Left hindlimb (tissue), 1 donor: ENCODE data around the gene SLC39A13.

ENCODE experiments used
- DNase-seq: peaks from one replicate; pipeline ENCODE4 v3.0.0-alpha.2; 2018

Gene SLC39A13

DNA sequence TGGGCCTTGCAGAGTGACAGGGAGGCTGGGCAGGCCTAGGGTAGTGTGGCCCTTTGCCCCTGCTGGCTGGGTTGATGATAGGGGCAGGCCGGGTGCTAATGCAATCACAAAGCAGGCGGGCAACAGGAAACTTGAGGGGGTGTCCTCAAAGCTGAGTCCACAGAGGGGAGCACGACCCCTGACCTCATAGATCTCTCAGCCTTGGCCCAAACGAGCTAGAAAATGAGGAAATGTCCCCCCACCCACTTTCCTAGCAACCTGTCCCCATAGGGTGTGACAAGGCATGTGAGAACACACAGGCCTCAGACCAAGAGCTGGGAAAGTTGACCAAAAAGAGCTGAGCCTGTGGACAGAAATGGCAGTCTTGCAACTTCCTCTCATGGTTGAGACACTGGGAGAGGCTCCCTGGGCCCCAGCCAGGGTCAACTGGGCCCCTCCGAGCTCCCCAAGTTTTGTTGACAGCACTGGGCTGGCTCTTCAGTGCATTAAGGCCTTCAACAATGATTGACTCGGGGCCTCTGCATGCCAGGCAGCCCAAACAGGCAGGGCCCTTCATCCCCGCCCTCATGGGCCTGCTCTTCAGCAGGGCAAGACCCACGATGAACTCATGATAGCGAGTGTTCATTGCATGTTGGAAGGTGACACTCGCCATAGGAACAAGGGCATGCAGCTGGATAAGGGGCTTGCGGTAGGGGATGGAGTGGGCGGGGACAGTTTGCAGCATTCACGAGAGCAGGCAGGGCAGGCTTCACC, 20.3 kb upstream of the SLC39A13 start:
- DNase-seq, result no peak

DNA sequence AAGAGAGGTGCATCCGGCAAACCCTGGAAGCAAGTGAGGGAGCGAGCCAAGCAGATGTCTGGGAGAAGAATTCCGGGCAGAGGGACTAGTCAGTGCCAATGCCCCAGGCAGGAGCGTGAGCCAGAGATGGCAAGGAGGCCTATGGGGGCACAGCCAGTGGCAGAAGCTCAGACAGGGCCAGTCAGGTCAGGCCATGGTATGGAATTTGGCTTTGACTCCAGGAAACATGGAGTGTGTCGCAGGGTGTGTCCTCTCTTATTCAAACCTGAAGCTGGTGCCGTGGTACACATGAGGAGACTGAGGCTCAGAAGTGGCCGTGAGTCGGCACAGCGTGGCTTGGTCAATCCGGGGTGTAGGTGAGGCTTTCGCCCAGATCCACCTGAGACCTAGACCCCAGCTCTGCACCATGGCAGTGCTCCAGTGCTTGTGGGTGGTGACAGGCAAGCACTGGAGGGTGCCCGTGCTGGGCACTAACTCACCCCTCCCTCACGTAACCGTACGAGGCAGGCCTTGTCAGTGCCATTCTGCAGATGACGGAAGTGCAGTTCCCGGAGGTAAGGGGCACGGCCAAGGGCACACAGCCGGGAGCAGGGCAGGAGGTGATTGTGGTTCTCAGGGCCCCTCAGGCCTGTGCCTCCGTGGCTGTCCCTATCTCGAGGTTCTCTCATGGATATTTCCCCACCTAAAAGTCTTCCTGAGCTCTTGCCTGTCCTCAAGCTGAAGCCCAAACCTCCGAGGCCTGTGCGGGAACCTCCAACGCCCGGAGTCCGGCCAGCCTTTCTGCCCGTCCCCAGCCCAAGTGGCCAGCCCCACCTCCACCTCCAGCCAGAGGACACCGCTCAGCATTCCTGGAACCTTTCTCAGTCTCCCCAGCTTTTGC, 19.5 kb upstream of the SLC39A13 start:
- no peak for DNase-seq

DNA sequence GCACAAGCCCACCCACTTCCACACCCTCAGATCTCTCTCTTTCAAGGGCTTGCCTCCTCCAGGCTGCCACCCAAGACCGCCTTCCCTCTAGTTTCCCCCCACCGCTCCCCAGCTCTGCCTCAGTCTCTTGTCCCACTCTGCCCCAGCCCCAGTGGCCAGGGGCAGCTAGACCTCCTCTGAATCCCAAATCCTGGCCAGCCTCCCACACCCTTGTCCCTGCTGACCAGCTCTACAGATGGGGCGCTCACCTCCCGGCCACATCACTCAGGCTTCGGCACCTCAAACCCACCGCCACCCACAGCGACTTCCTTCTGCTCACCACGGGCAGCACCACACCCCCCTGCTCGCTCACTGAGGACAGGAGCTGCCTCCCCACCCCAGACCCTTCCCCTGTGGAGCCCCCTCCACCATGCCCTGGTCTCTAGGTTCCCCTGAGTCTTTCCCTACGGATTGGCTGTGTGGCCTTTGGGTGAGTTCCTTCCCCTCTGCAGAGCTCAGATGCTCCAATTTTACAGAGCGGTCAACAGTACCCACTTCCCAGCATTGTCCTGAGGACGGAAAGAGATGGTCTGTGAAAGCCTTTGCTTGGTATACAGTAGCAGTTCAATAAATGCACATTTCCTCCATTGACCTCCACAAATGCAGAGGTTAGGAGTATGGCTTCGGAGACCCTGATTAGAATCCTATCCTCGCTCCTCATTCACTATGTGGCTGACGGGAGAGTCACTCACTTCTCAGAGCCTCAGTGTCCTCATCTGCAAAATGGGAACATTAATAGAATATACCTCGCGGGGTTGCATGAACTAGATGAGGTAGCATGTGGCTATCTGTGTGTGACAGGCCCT, 18.6 kb upstream of the SLC39A13 start:
- DNase-seq, result peak; percentile 15

DNA sequence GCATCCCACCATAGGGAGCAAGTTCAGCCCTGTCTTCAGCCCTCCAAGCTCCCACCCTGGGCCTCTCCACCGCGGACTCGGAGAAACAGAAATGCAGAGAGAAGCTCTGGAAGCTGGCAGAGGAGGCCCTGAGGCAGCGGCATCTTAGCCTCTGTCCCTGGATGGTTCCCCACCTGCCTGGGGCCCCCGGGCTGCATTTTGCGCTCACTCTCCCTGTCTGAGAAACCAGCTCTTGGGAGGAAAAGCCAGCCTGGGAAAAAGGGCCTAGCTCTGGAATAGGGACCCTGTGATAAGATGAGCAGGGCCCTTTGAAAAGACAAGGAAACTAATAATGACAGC, 18.0 kb upstream of the SLC39A13 start:
- DNase-seq, result no peak

DNA sequence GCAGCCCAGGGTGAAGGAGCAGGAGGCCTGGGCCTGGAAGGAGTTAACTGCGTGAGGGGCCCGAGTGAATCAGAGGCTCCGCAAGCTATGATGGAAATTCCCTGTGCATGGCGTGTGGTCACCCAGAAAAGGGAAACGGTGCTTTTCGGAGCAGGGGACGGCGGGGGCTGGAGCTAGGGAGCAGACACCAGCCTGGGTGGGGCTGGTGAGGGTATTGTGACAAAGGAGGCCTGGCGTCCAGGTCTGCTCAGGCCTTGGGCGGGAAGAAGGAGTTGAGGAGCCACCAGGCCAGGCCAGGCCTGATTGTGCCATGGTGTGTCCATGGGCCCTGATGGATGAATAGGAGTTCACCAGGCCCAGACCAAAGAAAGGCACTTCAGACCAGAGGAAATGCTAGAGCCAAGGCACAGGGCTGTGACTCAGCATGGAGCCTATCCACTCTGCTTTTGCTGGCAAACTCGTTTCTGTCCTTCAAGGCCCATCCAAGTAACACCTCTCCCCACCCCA, 17.3 kb upstream of the SLC39A13 start:
- no peak for DNase-seq

DNA sequence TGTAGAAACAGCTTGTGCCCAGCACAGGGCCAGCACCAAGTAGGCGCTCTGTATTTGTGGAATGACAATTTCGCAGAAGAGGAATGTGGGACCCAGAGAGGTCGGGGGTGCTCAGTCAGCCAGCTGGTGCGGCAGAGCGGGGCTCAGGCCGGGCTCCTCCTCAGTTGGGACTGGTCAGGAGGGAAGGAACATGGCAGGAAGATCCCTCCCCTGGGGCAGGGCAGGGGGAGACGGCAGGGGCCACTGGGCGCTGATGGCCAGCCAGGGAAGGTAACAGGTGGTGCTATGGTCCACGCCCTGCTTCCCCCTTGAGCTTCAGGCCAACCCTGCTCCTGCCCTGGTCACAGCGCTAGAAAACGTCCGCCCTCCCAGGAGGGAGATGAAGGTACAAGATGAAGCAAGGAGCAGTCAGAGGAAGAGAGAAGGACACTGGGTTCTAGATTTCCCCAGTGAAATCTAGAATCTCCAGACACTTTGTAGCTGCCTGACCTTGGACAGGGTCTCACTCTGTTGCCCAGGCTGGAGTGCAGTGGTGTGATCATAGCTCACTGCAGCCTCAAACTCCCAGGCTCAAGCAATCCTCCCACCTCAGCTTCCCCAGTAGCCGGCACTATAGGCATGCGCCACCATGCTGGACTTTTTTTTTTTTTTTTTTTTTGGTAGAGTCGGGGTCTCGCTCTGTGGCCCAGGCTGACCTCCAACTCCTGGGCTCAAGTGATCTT, 16.5 kb upstream of the SLC39A13 start:
- peak; percentile 17 for DNase-seq

DNA sequence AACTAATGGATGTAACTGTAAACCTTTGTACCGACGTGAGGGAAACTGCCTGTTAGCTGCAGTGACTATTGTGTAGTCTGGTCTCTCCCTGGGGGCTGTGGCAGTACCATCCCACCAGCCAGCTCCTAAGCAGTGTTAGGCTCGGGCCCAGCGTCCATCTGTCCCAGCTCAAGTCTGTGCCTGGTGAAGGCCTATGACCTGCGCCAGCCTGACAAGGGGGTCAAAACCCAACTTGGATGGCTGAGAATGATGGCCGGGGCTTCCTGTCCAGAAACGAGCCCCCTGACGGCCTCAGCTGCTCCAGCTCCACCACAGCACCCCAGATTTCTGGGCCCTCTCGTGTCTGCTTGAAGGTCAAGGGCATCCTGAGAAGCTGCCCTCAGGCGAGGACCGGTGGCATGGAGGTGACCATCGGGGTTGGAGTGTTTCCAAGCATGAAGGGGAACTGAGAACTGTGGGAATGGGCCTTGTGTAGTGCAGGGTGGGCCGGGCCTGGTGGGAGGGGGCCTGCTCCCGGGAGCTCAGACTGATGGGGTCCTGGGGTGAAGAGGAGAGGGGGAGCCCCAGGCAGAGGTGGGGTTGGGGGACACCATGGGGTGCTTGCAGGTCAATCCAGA, 15.7 kb upstream of the SLC39A13 start:
- peak; percentile 18 for DNase-seq

DNA sequence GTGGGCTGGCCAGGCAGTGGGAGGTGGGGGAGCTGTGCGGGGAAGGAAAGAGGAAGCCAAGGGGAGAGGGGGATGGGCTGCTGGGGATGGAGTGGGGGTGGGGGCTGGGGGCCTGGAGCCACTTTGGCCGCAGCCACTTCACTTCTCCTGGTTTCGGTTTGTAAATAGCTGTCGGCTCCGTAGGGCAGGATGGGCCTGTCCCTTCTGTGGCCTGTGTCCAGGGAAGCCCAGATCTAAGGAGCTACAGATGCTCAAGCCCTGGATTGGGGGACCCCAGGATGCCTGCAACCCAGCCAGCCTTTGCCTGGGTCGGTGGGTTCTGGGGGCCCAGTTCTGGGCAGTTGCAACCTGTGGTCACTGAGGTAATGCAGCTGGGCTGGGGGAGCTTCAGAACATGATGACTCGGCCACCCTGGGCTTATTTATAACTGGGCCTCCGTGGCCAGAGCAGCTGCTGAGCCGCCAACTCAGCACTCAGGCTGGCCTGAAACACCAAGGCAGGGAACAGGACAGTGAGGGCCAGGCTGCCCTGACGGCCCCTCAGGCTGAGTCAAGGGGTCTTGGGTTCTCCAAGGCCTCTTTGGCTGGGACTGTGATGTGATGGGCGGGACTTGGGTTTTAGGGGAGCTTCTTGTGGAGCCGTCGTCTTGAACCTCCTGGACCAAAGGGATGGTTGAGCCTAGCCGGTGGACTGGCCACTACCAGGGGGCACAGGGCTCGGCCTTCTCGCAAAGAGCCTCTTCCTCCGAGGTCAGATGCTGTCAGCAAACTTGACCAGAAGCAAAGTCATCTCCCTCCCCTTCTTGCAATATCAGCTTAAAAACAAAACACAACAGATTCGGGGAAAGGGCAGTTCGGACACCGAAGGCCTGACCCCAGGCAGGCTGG, 15.0 kb upstream of the SLC39A13 start:
- peak; percentile 50 for DNase-seq

DNA sequence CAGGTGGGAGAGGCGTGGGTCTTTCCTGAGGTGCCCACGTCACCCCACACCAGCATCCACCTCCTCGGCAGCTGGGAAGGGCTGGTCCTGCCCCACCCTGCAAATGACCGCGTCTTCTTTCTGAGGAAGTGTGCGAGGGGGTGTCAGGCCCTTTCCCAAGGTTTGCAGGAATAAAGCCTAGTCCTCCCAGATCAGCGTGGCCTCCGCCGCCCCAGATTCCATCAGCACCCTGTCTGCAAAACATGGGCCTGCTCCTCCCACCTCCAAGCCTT, 14.4 kb upstream of the SLC39A13 start:
- peak; percentile 36 for DNase-seq

DNA sequence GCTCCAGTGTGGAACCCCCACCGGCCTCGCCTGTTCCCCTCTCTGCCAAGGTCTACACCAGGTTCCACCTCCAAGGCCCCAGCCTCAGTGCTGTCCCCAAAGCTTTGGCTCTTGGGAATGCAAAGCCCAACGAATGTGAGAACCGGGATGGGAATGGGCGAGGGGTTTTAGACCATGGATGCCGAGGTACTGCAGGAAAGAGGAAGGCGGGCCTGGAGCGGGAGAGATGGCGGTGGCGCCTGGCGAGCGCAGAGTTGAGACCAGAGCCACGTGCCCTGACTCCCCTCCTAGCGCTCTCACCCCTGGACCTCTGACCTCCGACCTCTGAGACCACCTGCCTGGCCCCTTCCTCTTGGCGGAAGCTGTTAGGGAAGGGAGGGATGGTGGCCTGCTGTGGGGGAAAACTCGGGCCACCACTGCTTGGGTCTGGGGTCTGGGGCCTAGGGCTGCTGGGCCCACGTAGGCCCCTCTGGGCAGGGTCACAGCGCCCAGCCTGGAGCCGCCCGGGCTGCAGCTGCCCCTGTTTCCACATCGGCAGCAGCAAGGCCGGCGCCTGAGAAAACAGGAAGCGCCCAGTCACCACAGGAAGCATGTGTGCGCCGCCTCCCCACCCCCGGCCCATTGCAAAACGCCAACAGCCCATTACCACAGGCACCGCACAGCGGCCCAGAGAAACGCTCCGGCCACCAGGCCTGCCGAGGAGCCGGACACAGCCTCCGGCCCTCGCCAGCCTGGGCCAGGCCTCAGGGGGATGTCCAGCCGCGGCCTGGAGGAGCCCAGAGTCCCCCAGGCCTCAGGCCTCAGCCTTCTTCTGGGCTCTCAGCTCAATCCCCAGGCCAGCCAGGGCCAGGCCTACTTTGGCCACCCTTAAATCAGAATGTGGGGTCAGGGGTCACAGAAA, 13.8 kb upstream of the SLC39A13 start:
- peak; percentile 58 for DNase-seq

DNA sequence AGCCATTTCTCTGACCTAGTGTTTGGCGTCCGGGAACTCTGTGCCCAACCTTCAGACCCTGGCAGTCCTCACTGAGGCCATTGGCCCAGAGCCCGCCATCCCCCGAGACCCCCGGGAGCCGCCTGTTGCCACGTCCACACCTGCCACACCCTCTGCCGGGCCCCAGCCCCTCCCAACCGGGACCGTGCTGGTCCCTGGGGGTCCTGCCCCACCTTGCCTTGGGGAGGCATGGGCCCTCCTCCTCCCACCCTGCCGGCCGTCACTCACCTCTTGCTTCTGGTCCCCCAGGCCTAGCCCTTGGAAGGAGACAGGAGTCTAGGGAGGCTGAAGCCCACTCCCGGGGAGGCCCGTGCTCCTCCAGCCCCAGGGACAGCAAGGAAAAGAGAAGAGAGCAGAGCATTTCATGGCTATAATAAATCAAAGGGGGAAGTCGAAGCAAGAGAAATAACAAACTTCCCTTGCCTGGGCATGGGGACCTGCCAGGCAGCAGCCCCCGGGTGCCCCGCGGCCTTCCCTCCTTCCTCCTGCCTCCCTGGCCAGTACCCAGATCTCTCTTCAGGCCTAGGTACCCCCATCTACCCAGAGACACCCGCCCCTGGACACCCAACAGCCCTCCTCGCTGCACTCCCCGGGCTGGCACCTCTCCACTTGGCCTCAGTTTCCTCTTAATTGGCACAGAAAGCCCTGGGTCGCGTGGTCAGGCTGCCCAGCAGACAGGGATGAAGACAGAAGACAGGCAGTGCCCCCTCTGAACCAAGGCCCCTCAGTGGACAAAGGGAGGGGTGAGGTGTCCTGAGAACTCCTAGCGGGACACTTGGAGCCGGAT, 13.0 kb upstream of the SLC39A13 start:
- peak; percentile 32 for DNase-seq

DNA sequence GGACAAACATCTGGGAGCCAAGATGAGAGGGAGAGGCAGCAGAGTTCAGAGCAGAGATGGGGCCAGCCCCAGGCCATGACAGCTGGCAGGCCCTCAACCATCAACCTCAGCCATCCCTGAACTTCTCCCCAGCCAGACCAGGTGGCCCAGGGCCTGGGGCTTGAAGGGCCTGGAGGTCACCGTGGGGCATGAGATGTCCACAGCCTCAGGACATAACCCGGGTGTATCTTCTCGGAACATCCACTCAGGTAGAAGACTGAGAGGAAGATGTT, 12.4 kb upstream of the SLC39A13 start:
- DNase-seq, result peak; percentile 8

DNA sequence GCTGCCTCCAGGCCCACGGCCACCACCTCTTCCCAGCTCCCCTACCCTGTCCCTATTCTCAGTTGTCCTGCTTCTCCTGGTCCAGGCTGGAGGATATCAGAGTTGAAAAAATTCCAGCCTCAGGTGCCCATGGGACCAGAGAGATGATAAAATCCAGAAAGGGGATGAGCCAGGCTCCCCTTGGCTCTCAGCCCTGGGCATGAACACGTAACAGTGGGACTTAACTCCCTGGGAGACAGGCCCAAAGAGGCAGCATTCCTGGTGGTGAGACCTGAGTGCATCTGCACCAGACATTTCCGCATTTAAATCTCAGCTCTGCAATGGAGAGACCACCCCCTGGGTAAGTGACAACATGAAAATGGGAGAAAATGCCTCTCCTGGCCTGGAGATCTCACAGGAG, 10.4 kb upstream of the SLC39A13 start:
- DNase-seq, result no peak

DNA sequence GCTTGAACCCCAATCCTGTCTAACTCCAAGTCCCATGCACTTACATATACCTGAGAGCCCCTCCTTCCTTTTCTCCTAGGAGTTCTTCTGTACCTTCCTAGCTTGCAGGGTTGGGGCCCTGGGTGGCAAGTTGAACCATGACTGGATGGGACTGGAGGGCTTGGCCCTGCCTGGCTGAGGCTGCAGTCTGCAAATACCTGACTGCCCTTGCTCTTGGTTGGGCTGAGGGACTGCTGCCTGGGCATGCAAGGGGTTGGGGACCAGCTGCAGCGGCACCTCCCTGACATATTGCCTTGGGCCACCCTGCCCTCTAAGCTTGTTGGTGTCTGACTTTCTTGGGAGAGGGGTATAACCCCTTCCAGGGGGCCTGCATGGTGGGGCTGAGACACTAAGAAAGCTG, 9.8 kb upstream of the SLC39A13 start:
- DNase-seq, result no peak

DNA sequence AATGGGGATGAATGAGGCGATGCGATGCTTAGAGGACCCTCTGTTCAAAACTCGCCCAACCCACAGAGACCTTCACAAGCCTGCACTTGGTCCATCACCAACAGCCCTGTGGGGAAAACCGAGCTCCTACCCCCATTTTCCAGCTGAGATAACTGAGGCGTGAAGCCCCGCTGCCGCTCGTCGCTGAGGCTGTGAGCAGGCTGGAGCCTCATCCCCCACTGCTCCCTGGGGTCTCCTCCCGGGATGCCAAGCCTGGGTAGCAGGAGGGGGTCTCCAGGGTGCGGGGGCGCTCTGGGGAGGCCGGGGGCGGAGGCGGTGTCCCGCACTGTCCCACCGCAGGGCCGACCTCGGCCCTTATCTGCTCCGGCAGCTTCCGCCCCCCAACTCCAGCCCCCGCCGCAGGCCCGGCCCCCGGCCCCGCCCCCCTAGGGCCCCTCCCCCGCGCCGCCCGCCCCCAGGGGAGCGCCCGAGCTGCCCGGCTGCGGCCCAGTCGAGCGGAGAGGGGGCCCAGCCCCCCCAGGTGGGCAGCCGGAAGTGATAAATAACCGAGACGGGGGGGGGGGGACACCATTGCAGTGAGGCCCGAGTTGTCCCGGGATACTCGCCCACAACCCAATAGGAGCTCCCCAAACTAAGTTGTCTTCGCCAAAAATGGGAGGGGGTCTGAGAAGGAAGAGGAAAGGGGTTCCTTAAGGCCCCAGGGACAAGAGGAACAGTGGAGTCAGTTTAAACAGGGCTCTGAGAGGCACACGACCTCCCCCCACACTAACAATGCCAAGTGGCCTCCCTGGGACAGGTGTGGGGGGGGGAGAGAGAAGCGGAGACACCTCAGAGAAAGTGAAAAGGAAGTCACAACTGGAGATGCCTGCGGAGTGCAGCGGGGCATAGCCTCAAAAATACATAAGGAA, 8.3 kb upstream of the SLC39A13 start:
- DNase-seq, result no peak

DNA sequence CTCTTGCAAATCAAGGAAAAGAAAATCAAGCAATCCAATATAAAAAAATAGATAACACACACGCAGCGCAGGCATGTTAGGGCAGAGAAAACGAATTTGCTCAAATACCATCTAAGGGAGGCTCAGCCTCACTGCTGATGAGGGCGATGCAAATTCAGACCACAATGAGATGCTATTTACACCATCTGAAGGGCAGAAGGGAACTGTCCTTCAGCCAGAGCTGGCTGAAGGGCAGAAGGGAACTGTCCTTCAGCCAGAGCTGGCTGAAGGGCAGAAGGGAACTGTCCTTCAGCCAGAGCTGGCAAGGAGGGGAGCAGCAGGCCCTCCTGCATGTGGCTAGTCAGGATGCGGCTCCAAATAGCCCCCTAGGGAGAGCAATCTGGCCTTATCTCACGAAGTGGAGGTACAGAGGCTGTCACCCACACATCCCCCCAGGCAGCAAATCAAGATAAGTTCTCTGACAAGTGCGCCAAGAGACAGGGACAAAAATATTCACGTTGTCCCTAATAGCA, 7.6 kb upstream of the SLC39A13 start:
- no peak for DNase-seq

DNA sequence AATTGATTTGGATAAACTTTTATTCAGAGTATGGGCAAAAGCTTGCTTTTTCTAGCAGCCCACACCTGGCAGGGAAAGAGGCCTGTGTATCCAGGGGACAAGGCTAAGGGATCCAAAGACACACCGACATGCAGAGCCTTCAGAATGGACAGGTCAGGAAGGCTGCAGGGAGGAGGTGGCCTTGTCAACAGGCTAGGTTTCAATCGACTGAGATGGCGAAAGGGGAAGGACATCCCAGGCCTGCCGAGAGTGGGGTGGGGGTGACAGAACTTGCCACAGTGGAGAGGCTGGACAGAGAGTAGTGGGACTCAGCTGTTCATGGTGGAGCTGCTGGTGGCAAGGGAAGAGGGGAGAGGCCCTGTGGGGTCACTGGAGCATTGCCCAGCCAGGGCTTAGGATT, 5.3 kb upstream of the SLC39A13 start:
- no peak for DNase-seq

DNA sequence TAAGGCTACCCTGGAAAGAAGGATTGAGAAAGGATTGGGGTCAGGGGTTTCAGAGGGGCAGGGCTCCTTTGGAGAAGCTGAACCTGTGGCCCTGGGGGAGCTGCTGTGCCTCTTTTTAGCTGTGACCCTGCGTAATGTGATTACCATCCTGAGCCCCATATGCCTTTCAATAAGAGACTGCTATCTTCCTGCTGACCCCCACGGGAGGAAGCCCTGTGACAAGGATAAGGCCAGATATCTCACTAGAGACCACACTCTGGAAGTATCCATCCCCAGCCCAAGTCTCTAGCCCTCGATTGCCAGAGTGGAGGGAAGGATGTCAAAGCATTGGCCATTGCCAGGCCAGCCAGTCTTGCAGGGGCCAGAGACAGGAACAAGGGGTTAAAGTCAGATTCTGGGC, 4.8 kb upstream of the SLC39A13 start:
- DNase-seq, result no peak
